Activated naive CD4-positive, alpha-beta T cell treated with anti-CD3 and anti-CD28 coated beads, Interleukin-2, amount 50 U/mL, for 16 hours (primary cell): ENCODE data around the gene PLAAT3.
"Not testable (repeated sequence)": the region's sequence is repeated elsewhere in the genome, so short reads cannot be mapped to it uniquely, and the experiment has no call there.

Experiments used
- DNase-seq: peaks from one replicate; pipeline ENCODE4 v3.0.0-alpha.2; 2020

Gene PLAAT3

DNA sequence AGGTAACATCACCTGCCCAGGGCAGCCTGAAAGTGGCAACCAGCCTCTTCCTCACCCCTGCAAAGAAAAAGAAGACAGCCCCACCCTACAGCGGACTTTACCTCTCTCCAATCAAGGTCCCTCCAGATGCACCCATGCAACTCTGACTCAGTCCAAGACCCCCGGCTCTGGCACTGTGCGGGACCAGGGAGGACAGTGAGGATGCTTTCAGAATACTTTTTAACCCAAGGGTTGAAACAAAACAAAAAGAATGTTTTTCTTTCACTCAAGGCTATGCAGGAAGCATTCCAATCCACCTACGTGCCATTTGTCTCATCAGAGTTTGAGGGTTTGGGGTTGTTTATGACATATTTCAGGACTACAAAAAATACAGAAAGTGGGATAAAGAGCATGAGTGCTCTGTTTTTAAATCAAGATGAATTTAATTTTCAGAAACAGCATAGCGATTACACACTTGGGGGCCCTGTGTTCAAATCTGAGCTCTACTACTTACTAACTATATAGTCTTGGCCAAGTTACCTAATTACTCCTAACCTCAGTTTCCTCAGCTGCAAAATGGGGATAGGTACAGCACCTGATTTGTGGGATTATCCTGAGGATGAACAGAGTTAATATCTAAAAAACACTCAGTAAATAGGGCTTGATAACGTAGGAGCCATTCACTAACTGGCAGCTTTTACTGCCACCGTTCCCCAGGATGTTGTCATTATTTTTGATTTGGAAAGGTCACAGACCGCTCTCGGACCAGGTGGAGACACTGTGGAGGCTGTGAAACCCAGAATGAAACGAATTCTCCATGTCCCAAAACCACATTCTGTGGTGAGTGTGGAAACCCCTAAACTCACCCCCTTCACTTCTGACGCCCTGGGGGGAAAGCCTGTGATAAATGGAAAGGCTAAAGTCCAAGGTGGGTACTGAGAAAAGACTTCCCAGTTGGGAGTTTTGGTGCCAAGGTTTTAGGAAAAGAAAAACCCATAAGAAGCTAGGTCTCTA lies 5.6 kb downstream of the PLAAT3 start:
- DNase-seq = no peak

DNA sequence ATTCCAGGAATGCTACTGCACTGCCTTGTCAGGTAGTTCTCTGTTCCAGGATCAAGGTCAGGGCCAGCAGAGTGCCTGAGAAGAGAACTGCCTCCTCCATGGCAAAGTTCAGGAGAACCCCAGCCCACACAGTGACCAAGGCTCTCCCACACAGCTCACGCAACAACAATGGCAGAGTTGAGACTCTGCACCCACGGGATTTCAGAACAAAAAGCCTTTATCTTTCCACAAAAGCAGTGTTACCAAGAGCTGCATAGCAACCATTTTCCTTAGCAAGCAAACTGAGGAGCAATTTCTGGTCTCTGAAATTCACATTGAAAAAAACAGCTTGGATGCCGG lies 11.1 kb downstream of the PLAAT3 start:
- no peak for DNase-seq

DNA sequence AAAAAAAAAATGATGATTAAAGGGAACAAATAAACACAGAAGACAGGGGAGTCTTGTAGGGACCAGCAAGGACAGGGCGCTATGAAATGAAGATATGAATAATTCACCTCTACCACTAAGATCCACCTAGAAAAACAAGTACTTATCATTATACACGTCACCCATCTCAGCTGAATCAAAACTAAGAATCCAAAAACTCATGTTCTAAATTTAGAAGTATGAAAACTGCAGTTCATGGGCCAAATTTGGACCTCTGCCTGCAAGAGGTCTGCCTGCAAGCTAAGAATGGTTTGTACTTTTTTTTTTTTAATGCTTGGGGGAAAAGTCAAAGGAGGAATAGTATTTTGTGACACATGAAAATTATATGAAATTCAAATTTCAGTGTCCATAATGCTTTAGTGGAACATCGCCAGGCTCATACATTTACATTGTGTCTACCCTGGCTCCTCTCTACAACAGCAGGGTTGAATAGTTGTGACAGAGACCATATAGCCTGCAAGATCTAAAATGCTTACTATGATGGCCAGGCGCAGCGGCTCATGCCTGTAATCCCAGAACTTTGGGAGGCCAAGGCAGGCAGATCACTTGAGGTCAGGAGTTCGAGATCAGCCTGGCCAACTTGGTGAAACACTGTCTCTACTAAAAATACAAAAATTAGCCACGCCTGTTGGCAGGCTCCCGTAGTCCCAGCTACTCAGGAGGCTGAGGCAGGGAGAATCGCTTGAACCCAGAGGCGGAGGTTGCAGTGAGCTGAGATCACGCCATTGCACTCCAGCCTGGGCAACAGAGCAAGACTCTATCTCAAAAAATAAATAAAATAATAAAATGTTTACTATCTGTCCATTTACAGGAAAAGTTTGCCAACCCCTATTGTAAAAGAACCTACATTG lies 11.7 kb downstream of the PLAAT3 start:
- DNase-seq = not testable (repeated sequence)

DNA sequence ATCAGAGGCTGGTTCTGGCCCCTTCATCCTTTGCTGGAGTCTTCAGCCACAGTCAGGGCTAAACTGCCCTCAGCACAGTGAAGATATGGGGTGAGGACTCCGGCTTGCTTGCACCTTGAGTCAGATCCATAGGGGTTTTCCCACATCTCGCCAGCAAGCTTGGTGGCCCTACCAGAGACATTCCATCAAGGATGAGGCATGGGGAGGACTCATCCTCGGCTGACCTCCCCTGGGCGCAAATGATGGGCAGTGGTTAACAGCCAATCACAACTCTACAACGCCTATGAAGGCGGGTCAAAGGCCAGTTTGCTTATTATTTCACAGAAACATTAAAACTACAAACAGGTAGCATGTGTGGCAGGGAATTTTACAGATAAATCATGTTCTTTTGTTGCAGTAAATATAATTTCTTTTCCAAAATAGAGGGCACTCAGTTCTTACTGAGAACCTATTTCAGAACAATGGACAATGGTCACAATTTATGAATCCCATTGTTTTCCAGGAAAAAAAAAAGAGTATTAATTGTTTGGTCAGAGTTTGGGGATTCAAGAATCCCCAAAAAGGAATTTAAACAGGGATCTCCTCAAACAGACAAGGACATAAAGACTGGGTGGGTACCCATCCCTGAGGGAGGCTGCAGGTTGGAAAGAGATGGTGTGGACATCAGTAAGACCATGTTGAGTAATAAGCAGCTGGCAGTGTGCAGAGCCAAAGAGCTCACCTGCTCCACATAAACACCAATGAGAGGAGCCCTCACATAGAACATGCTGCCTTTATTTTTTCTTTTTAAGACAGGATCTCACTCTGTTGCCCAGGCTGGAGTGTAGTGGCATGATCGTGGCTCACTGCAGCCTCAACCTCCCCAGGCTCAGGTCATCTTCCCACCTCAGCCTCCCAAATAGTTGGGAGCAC lies 14.8 kb downstream of the PLAAT3 start:
- DNase-seq = no peak

DNA sequence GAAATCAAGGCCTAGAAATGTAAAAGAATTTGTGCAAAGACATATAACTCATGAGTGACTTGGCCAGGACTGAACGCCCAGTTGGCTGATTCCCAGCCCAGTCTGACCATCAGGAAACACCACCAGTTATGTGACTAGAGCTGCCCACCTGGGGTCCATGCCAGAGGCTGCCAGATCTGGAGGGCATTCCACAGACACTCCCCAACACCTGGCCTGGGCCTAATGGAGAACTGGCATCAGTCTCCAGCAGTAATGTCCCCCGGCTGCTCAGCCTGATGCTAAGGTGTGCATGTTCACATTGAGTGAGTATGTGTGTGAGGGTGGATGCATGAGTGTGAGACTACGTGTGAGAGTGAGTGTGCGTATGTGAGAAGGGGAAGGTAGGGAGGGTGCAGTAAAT lies 15.7 kb downstream of the PLAAT3 start:
- no peak for DNase-seq

DNA sequence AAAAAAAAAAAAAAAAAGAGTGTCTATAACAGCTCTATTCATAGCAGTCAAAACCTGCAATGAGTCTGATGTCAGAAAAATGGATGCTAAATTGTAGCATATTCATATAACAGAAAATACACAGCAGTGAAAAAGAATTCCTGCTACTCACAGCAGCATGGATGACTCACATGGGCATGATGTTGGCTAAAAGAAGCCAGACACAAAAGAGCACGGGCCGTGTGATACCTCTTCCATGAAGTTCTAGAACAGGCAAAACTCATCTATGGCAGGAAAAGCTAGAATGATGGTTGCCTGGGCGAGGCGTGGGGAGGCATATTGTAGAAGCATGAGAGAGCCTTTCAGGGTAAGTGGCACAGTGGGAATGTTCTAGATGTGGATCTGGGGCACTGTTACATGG lies 18.9 kb downstream of the PLAAT3 start:
- DNase-seq = no peak

DNA sequence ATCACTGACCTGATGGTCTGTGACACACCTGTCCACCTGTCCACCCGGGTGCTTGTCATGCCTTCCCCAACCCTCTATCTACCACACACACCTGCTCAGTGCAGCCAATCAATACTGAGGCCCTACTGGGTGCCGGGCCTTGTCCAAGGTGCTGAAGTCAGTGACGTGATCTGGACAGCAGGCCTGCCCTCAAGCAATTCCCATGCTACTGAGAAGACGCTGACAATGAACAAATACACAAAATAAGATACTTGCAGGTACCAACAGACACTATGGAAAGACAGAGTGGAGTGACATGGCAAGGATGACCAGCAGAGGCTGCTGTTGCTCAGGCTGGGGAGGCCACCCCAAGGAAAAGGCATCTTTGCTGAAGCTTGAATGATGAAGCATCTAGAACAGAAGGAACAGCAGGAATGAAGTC lies 21.2 kb downstream of the PLAAT3 start:
- no peak for DNase-seq

DNA sequence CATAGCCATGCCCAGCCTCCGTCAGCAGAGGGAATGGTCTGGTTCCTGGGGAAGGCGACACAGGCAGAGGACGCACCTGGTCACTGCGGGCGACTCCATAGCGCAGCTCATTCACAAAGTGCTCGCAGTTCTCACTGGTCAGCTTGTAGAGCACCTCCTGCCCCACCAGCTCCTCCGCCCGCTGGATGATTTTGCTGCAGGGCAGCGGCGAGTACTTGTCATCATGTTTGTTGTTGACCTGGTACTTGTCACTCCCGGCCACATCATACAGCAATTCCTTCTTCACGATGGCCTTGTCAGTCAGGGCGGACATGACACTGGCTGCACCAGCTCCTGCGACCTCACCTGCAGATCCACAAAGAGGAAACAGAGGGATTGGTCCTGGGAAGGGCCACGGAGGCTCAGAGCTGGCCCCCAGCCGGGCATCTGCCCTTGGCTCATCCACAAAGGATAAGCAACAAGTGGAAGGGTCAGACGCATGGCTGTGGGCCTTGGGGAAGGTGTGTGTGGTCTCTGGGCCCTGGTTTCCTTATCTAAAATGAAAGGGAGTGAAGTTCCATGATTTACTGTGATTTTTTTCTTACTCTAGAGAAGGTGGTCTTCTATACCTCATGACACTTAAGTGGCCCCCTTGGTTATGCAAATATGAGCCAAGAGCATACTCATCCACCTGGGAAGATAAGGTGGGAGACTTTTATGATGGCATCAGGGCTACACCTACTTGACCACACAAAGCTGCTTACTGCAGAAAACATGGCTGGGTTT lies 24.0 kb downstream of the PLAAT3 start:
- DNase-seq = no peak

DNA sequence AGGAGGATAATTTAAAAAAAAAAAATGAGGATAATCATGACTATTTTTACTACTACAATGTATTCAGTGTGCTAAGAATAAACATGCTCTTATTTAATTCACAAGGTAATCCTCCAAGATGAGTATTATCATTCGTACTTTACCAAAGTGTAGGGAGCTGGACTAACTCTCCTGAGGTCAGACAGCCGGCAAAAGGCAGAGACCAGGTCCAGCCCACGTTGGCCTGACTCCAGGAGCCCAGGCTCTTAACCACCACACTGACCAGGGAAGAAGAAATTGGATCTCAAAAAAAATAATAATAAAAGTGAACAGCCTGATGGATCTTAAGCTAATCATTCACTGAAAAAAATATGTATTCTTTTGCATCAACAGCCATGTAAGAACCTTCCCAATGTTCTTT lies 25.2 kb downstream of the PLAAT3 start:
- no peak for DNase-seq

DNA sequence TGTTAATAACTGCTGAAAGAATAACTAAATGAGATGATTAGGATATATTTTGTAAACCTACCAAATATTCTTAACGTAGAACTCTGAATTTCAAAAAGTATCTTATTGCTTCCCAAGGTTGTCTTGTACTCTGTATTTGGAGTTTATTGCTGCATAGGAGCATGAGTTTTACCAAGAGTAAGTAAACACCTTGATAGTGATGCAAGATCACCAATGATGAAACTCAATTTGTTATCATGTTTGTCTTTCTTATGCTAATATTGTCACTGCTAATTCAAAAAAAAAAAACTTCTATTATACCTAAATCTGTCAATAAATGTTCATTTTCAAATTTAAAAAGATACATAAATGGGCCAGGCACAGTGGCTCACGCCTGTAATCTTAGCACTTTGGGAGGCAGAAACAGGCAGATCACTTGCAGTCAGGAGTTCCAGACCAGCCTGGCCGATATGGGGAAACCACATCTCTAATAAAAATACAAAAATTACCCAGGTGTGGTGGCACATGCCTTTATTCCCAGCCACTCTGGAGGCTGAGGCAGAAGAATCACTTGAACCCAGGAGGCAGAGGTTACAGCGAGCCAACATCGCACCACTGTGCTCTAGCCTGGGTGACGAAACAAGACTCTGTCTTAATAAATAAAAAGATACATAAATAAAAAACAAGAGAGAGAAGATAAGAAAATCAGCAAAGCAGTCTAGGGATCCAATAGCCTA lies 27.6 kb downstream of the PLAAT3 start:
- no peak for DNase-seq

DNA sequence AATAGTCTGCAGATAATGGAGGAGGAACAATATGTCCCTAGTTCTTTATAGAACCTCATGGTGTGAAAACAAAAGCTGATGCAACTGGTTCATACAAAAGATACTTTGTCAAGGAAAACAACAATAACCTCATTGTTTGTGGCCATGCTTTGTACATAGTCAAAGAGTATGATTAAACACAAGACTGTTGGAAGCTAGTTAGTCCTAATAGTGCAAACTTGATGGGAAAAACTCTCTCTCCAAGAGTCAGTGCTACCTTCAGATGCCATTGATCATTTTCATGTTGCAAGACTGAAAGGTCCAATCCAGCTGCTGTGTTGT lies 30.9 kb downstream of the PLAAT3 start:
- DNase-seq = no peak

DNA sequence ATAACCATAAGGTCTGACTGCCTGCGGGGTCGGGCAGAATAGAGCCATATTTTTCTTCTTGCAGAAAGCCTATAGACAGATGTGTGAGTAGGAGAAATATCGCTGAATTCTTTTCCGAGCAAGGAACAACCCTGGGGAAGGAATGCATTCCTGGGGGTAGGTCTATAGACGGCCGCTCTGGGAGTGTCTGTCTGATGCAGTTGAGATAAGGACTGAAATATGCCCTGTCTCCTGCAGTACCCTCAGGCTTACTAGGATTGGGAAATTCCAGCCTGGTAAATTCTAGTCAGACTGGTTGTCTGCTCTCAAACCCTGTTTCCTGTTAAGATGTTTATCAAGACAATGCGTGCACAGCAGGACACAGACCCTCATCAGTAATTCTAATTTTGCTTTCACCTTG lies 33.0 kb downstream of the PLAAT3 start:
- not testable (repeated sequence) for DNase-seq

DNA sequence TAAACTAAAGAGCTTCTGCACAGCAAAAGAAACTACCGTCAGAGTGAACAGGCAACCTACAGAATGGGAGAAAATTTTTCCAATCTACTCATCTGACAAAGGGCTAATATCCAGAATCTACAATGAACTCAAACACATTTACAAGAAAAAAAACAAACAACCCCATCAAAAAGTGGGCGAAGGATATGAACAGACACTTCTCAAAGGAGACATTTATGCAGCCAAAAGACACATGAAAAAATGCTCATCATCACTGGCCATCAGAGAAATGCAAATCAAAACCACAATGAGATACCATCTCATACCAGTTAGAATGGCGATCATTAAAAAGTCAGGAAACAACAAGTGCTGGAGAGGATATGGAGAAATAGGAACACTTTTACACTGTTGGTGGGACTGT lies 35.4 kb downstream of the PLAAT3 start:
- not testable (repeated sequence) for DNase-seq

DNA sequence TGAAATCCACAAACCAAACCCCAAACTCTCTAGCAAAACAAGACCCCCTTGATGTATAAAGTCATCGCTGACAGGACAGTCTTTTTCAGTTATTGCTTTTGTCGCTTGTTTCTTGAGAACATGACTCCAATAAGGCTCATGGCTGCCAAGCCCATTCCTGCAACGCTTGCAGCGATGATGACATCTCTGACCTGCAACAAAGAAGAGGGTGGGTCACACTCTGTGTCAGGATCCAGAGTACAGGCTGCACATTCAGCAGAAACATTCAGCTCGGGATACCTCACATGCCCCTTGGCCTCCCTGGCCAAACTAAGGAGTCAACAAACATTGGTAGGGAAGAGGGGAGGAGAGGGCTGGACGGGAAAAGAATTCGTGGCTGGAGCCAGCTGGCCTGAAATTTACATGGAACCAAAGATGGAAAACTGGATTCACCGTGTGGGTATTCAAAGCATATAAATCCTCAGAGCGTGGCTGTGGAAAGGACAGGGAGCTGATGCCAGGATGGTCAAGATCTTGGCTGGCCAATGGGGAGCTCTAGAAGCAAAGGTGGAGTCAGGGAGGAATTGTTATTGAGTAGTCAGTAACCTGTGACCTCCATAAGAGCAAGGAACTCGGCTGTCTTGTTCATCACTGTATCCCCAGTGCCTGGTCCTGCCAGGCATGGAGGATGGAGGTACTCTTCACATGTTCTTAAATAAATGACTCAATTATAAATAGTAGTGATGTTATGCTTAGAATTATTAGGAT lies 39.2 kb downstream of the PLAAT3 start:
- no peak for DNase-seq

DNA sequence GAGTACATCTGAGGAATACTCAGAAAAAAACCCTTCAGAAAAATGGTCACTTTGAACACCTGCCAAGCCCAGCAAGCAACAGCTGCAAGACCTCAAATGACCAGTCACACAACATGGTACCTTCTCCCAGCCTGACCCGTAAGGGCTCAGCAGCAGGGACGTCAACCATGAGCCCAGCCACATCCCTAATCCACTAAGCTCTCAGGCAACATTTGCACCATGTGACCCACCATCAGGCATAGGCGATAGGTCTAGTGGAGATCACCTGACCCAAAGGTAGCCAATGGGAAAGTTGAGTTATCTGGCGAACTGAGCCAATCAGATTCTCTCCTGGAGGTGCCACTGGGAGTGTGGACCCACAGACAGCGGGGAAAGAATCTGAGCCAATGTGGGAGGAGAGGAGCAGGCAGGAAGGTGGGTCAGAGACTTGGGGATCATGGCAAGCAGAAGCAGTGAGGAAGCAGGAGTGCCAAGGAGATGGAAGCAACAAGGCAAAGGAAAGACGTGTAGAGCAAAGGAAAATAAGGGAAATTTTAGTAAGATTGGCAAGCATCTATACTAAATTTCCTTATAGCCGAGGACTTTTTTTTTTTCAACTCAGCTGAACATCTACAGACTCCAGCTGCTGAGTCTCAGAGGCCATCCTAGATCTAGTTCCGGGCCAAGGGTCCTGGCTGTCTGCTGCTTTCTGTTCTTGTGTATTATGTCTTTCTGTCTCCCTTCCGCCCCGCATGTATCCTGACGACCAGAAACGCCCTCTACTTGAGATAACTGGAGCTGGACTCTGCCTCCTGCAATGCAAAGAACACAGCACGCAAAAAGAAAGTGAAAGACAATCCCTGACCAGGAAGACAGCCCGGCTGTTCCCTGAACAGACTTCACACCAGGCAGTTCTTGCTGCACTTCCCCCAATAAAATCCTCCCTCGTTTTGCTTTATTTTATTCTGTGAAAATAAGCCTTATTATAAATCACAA lies 40.1 kb downstream of the PLAAT3 start:
- no peak for DNase-seq

DNA sequence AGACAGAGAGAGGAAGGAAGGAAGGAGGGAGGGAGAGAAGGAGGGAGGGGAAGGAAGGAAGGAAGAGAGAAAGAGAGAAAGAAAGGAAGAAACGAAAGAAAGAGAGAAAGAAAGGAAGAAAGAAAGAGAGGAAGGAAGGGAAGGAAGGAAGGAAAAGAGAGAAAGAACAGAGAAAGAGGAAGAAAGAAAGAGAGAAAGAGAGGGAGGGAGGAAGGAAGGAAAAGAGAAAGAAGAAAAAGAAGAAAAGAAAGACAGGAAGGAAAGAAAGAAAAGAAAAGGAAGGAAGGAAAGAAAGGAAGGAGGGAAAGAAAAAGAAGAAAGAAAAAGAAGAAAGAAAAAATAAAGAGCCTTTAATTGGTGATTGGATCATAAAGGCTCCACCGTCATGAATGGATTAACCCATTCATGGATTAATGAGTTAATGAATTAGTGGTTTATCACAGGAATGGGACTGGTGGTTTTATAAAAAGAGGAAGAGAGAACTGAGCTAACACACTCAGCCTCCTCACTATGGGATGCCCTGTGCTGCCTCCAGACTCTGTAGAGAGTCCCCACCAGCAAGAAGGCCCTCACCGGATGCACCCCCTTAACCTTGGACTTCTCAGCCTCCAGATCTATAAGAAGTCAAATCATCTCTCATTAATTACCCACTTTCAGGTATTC lies 42.1 kb downstream of the PLAAT3 start:
- DNase-seq = no peak

DNA sequence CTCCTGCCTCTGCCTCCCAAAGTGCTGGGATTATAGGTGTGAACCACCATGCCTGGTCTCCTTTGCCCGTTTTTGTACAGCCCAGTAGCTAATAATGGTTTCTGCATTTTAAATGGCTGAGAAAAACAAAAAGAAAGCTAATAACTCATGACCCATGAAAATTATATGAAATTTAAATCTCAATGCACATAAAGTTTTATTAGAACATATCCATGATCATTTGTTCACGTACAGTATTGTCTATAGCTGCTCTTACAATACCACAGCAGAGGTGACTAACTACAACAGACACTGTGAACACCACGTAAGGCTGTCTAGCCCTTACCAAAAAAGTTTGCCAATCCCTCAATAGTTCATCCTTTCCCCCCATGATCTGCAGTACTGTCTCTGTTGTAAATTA lies 44.7 kb downstream of the PLAAT3 start:
- DNase-seq = no peak

DNA sequence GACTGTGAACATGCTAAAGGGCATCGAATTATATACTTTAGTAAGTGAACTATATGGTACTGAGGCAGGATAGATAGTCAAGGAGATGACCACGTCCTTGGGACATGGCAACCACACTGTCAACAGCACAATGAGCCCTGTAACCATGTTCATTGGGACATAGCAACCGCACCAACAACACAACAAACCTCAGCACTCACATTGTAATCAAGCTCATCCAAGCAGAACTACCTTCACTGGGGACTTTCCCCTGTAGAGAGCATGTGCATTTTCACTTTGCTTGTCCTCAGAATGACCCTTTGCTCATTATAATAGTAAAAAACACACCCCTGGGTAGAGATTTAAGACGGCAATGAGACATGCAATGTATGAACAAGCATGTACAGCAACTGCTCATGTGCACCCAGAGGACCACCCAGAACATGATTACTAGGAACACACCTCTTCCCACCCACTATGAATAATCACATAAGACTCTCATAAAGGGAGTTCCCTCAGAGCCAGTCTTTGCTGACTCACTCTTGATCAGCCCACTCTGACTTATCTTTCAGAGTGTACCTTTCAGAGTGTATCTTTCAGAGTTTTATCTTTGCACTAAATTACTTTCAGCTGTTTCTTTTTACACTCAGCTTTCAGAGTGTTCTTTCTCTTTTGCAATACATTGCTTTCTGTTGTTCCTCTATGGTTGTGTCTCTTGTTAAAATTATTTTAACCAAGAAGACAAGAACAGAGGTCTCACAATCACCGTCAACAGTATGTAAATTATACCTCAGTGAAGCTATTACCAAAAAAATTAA lies 47.0 kb downstream of the PLAAT3 start:
- DNase-seq = peak; percentile 67
